ENCODE results near the gene GUCD1.

GUCD1 gene

GRCh38 chr22:24503137-24503842, 51.6 kb downstream of the GUCD1 start:
- DNase-seq (ENCODE audit: low spot score), result peak; percentile 76

GRCh38 chr22:24502541-24502940, 52.4 kb downstream of the GUCD1 start:
- DNase-seq (ENCODE audit: low spot score), result no peak

- DNase-seq (ENCODE audit: low spot score), result no peak
These were observed 52.9 kb downstream of the GUCD1 start for GRCh38 chr22:24502034-24502433.

- no peak for DNase-seq (ENCODE audit: low spot score)
These were observed 53.5 kb downstream of the GUCD1 start for GRCh38 chr22:24501301-24502005.

- no peak for DNase-seq (ENCODE audit: low spot score)
These were observed 54.6 kb downstream of the GUCD1 start for GRCh38 chr22:24500277-24500820.

GRCh38 chr22:24499706-24500276, 55.1 kb downstream of the GUCD1 start:
- no peak for DNase-seq (ENCODE audit: low spot score)

- DNase-seq (ENCODE audit: low spot score), result no peak
These were observed 56.1 kb downstream of the GUCD1 start for GRCh38 chr22:24498824-24499223.

GRCh38 chr22:24497841-24498258, 57.1 kb downstream of the GUCD1 start:
- no peak for DNase-seq (ENCODE audit: low spot score)

- no peak for DNase-seq (ENCODE audit: low spot score)
These were observed 58.3 kb downstream of the GUCD1 start for GRCh38 chr22:24496661-24497060.

GRCh38 chr22:24496234-24496633, 58.7 kb downstream of the GUCD1 start:
- DNase-seq (ENCODE audit: low spot score), result no peak

- no peak for DNase-seq (ENCODE audit: low spot score)
These were observed 59.6 kb downstream of the GUCD1 start for GRCh38 chr22:24495365-24495675.

GRCh38 chr22:24494528-24495364, 60.2 kb downstream of the GUCD1 start, which contains the start of gene UPB1:
UPB1 (plus strand) TSS chr22:24495332; CDS start chr22:24495404, 72 bp downstream.
- DNase-seq (ENCODE audit: low spot score), result peak; percentile 70

- no peak for DNase-seq (ENCODE audit: low spot score)
These were observed 60.8 kb downstream of the GUCD1 start for GRCh38 chr22:24494167-24494527.

GRCh38 chr22:24492391-24492790, 62.5 kb downstream of the GUCD1 start:
- DNase-seq (ENCODE audit: low spot score), result no peak
